M059J (cell line): ENCODE results near the gene NIT1. TPM values are rescaled to one million over a fixed set of nuclear protein-coding genes. Genes with fewer than 3 reads are reported as not detected.

Source experiments
- total RNA-seq: library from RNA; depleted of rRNA; stranded (reverse); fragments of >200 nt; shearing (Covaris generic); gene quantifications from 2 replicates; pipeline ENCODE4 v1.2.3, GENCODE V29; 2014; rRNA removed

Gene NIT1
- total RNA-seq, 1 experiment from 2014 or later: 31.5 TPM

Other genes starting within 250 kb of the NIT1 start
- not detected in 2 replicates for gene ITLN1, start 232.9 kb upstream of the NIT1 start, total RNA-seq
- not detected in 2 replicates for gene ITLN2, start 163.3 kb upstream of the NIT1 start, total RNA-seq
- 46.8 and 90.8 TPM in 2 replicates for gene F11R, start 97.0 kb upstream of the NIT1 start, total RNA-seq
- 0.27 and 0.44 TPM in 2 replicates for gene TSTD1, start 79.1 kb upstream of the NIT1 start, total RNA-seq
- 82.7 and 89.0 TPM in 2 replicates for gene USF1, start 72.1 kb upstream of the NIT1 start, total RNA-seq
- gene ARHGAP30, start 48.2 kb upstream of the NIT1 start, total RNA-seq: 0.12 TPM in 1 of 2 replicates, not detected in the other
- not detected in 2 replicates for gene NECTIN4, start 28.5 kb upstream of the NIT1 start, total RNA-seq
- 3.0 and 3.9 TPM in 2 replicates for gene KLHDC9, start 19.7 kb upstream of the NIT1 start, total RNA-seq
- gene PFDN2, start 68 bp upstream of the NIT1 start, total RNA-seq: 105 and 111 TPM in 2 replicates
- 34.0 and 36.6 TPM in 2 replicates for gene DEDD, start 14.6 kb downstream of the NIT1 start, total RNA-seq
- 97.0 and 125 TPM in 2 replicates for gene UFC1, start 35.9 kb downstream of the NIT1 start, total RNA-seq
- gene USP21, start 41.4 kb downstream of the NIT1 start, total RNA-seq: 7.9 and 10.1 TPM in 2 replicates
- 6.2 and 7.2 TPM in 2 replicates for gene PPOX, start 48.3 kb downstream of the NIT1 start, total RNA-seq
- 36.6 and 41.8 TPM in 2 replicates for gene B4GALT3, start 59.4 kb downstream of the NIT1 start, total RNA-seq
- 0.39 and 0.67 TPM in 2 replicates for gene ADAMTS4, start 80.9 kb downstream of the NIT1 start, total RNA-seq
- gene NDUFS2, start 84.3 kb downstream of the NIT1 start, total RNA-seq: 58.4 and 111 TPM in 2 replicates
- not detected in 2 replicates for gene FCER1G, start 97.2 kb downstream of the NIT1 start, total RNA-seq
- not detected in 2 replicates for gene APOA2, start 105.5 kb downstream of the NIT1 start, total RNA-seq
- gene TOMM40L, start 108.0 kb downstream of the NIT1 start, total RNA-seq: 13.5 and 14.3 TPM in 2 replicates
- gene NR1I3, start 120.1 kb downstream of the NIT1 start, total RNA-seq: not detected in 2 replicates
- gene PCP4L1, start 140.6 kb downstream of the NIT1 start, total RNA-seq: not detected in 2 replicates
- gene MPZ, start 191.9 kb downstream of the NIT1 start, total RNA-seq: 0.62 and 0.89 TPM in 2 replicates
- gene SDHC, start 196.3 kb downstream of the NIT1 start, total RNA-seq: 19.2 and 44.2 TPM in 2 replicates
- gene CFAP126, start 249.8 kb downstream of the NIT1 start, total RNA-seq: not detected in 2 replicates